NB4 (cell line): ENCODE measurements around the gene SNAP25.

Experiments used
- DNase-seq: peaks from one replicate; pipeline ENCODE4 v3.0.0; 2010; ENCODE audit warnings: low read depth
- H3K4me3 ChIP-seq: one replicate; pipeline ENCODE4 v1.5.1; 2011; ENCODE audit warnings: mild to moderate bottlenecking, low read depth, low read length, moderate library complexity
- CTCF ChIP-seq: IDR thresholded peaks from one replicate; pipeline ENCODE4 v1.5.1; 2012; ENCODE audit warnings: low read depth, low read length
- MAX ChIP-seq: IDR thresholded peaks from 2 replicates; pipeline ENCODE4 v1.6.1; 2011; ENCODE audit warnings: low read depth, low read length
- MYC ChIP-seq: IDR thresholded peaks from 2 replicates; pipeline ENCODE4 v1.6.1; 2011; ENCODE audit warnings: low read depth, low read length
- POLR2A ChIP-seq: IDR thresholded peaks from 2 replicates; pipeline ENCODE4 v1.6.1; 2011; ENCODE audit warnings: mild to moderate bottlenecking; ENCODE audit not compliant: insufficient read length; ENCODE audit errors: extremely low read depth

SNAP25 gene

GRCh38 chr20:10174400-10174799 lies 44.2 kb upstream of the SNAP25 start:
- H3K4me3 ChIP-seq = no peak overlapping the region
- no peak for TF ChIP-seq MAX
- no peak for TF ChIP-seq CTCF
- no peak for TF ChIP-seq MYC
- TF ChIP-seq POLR2A = no peak
- DNase-seq = no peak

- H3K4me3 ChIP-seq = no peak overlapping the region
- DNase-seq = no peak
- TF ChIP-seq POLR2A (no peak), MYC (no peak), CTCF (no peak), MAX (no peak)
These were observed 41.3 kb upstream of the SNAP25 start for GRCh38 chr20:10177326-10177725.

GRCh38 chr20:10178091-10178490 lies 40.5 kb upstream of the SNAP25 start:
- no peak overlapping the region for H3K4me3 ChIP-seq
- TF ChIP-seq POLR2A (no peak), MAX (no peak), CTCF (no peak), MYC (no peak)
- DNase-seq = no peak

- no peak for DNase-seq
- TF ChIP-seq CTCF = no peak
- TF ChIP-seq POLR2A = no peak
- TF ChIP-seq MYC = no peak
- TF ChIP-seq MAX = no peak
- H3K4me3 ChIP-seq = no peak overlapping the region
These were observed 39.8 kb upstream of the SNAP25 start for GRCh38 chr20:10178727-10179313.

GRCh38 chr20:10179574-10180298 lies 38.9 kb upstream of the SNAP25 start:
- TF ChIP-seq MYC (no peak), CTCF (peak; percentile 57)
- DNase-seq = peak; percentile 20

GRCh38 chr20:10180651-10181235 lies 37.9 kb upstream of the SNAP25 start:
- TF ChIP-seq MYC (no peak), CTCF (no peak), MAX (no peak), POLR2A (no peak)
- H3K4me3 ChIP-seq = no peak overlapping the region
- DNase-seq = no peak

More at GRCh38 chr20:10179574-10180298, 38.9 kb upstream of the SNAP25 start:
- no peak overlapping the region for H3K4me3 ChIP-seq
